H1 (cell line): ENCODE results near the gene GAPDH. TPM values are rescaled to one million over a fixed set of nuclear protein-coding genes. Genes with fewer than 3 reads are reported as not detected.
A peak's percentile ranks its signal among the peaks of the same experiment; 100 is the strongest.

Experiments used
- CTCF ChIA-PET: fragments of 300-600 bp; sonication (Branson Sonifier 250); formaldehyde crosslinking; loops from one replicate; lab custom pipeline; 2021; ENCODE audit not compliant: partially characterized antibody; lab: Charles Lee
- POLR2A ChIA-PET: fragments of 300-600 bp; sonication (Branson Sonifier 250); formaldehyde crosslinking; loops from one replicate; lab custom pipeline; 2021; ENCODE audit warnings: inconsistent platforms; ENCODE audit not compliant: partially characterized antibody; lab: Charles Lee
- DNase-seq, 2 experiments: peaks; one replicate each; pipeline versions ENCODE4 v3.0.0 to v3.0.0-alpha.2; 2010 to 2022; ENCODE audit warnings: low spot score in 2 of 2, low read depth in 1 of 2, mixed read lengths in 1 of 2
- FAIRE-seq: peaks from 2 replicates; lab custom pipeline; 2011; peaks lifted over from hg19 to GRCh38; lab: Jason Lieb, UNC
- H2AFZ ChIP-seq: 2 replicates; pipeline ENCODE4 v1.8.1; 2012; ENCODE audit warnings: low read length, inconsistent platforms
- H2AK5ac ChIP-seq: 2 replicates; pipeline ENCODE4 v1.6.1; 2013; ENCODE audit warnings: low read depth, low read length
- H2BK120ac ChIP-seq: replicated peaks from 2 replicates; pipeline ENCODE3; 2013; ENCODE audit warnings: low read depth, low read length, inconsistent platforms
- H2BK12ac ChIP-seq: 2 replicates; pipeline ENCODE4 v1.6.1; 2013; ENCODE audit warnings: low read depth, low read length
- H2BK15ac ChIP-seq: 2 replicates; pipeline ENCODE4 v1.6.1; 2013; ENCODE audit warnings: low read length
- H2BK20ac ChIP-seq: 2 replicates; pipeline ENCODE4 v1.6.1; 2013; ENCODE audit warnings: low read length
- H2BK5ac ChIP-seq: 2 replicates; pipeline ENCODE4 v1.6.1; 2013; ENCODE audit warnings: low read depth, low read length
- H3K14ac ChIP-seq: 2 replicates; pipeline ENCODE4 v1.6.1; 2013; ENCODE audit warnings: inconsistent platforms; ENCODE audit not compliant: insufficient read length
- H3K18ac ChIP-seq: 2 replicates; pipeline ENCODE4 v1.6.1; 2013; ENCODE audit warnings: low read length; ENCODE audit errors: extremely low read depth
- H3K23ac ChIP-seq: 2 replicates; pipeline ENCODE4 v1.6.1; 2013; ENCODE audit warnings: inconsistent platforms; ENCODE audit not compliant: insufficient read length
- H3K23me2 ChIP-seq: 2 replicates; pipeline ENCODE4 v1.6.1; 2013; ENCODE audit warnings: low read depth, low read length
- H3K27ac ChIP-seq: 2 replicates; pipeline ENCODE4 v1.6.1; 2011; ENCODE audit warnings: low read depth, low read length, inconsistent platforms
- H3K27me3 ChIP-seq, 4 experiments: replicated peaks in 1 of 4; 1 replicate in 1 of 4; 2 replicates in 3 of 4; pipeline versions ENCODE4 v1.6.1 to v1.8.1; 2011 to 2013; ENCODE audit warnings: low read length in 3 of 4, mild to moderate bottlenecking in 3 of 4, inconsistent platforms in 2 of 4, mixed read lengths in 2 of 4, moderate library complexity in 1 of 4; ENCODE audit not compliant: control insufficient read depth in 3 of 4, insufficient read depth in 3 of 4; ENCODE audit errors: extremely low read depth in 1 of 4
- H3K36me3 ChIP-seq, 4 experiments: 2 replicates each; pipeline versions ENCODE4 v1.6.1 to v1.8.1; 2011 to 2013; ENCODE audit warnings: mild to moderate bottlenecking in 4 of 4, low read length in 3 of 4, moderate library complexity in 2 of 4, control low read depth in 1 of 4, inconsistent platforms in 1 of 4; ENCODE audit not compliant: insufficient read depth in 4 of 4, control insufficient read depth in 2 of 4
- H3K4ac ChIP-seq: replicated peaks from 2 replicates; pipeline ENCODE3; 2013; ENCODE audit warnings: low read length, low read depth, mixed read lengths, inconsistent platforms; ENCODE audit not compliant: insufficient read length
- H3K4me1 ChIP-seq, 4 experiments: replicated peaks in 1 of 4; 1 replicate in 1 of 4; 2 replicates in 3 of 4; pipeline versions ENCODE4 v1.6.1 to v1.8.1; 2011 to 2013; ENCODE audit warnings: low read length in 3 of 4, inconsistent platforms in 2 of 4, mixed read lengths in 1 of 4; ENCODE audit not compliant: insufficient read depth in 4 of 4, control insufficient read depth in 3 of 4
- H3K4me2 ChIP-seq, 2 experiments: 2 replicates each; pipeline versions ENCODE4 v1.6.1 to v1.8.1; 2011 to 2013; ENCODE audit warnings: low read depth in 2 of 2, low read length in 2 of 2, control low read depth in 1 of 2, inconsistent platforms in 1 of 2, mild to moderate bottlenecking in 1 of 2; ENCODE audit not compliant: insufficient read depth in 1 of 2
- H3K4me3 ChIP-seq, 4 experiments: fragments of 200-600, 300-600 bp in 1 of 4; sonication (generic), shearing (Covaris generic), sonication (Bioruptor Twin) in 1 of 4; 2 replicates each; pipeline versions ENCODE4 v1.5.1 to v1.8.1; 2011 to 2016; ENCODE audit warnings: low read length in 4 of 4, low read depth in 3 of 4, control low read depth in 2 of 4, inconsistent platforms in 2 of 4, mild to moderate bottlenecking in 2 of 4, mixed read lengths in 1 of 4, moderate library complexity in 1 of 4; ENCODE audit not compliant: insufficient read depth in 2 of 4; ENCODE audit errors: extremely low read depth in 1 of 4
- H3K56ac ChIP-seq: replicated peaks from 2 replicates; pipeline ENCODE3; 2013; ENCODE audit warnings: low read depth, mild to moderate bottlenecking, mixed read lengths, low read length, inconsistent platforms; ENCODE audit not compliant: insufficient read length
- H3K79me1 ChIP-seq: 2 replicates; pipeline ENCODE4 v1.6.1; 2013; ENCODE audit warnings: low read depth, low read length, control low read depth
- H3K79me2 ChIP-seq, 2 experiments: 2 replicates each; pipeline versions ENCODE4 v1.6.1 to v1.8.1; 2012 to 2013; ENCODE audit warnings: low read length in 2 of 2, mild to moderate bottlenecking in 2 of 2, inconsistent platforms in 1 of 2; ENCODE audit not compliant: insufficient read depth in 2 of 2, control insufficient read depth in 1 of 2
- H3K9ac ChIP-seq, 4 experiments: replicated peaks in 1 of 4; 1 replicate in 1 of 4; 2 replicates in 3 of 4; pipeline versions ENCODE4 v1.6.1 to v1.8.1; 2011 to 2013; ENCODE audit warnings: low read depth in 3 of 4, low read length in 3 of 4, control low read depth in 2 of 4, mild to moderate bottlenecking in 2 of 4, moderate library complexity in 2 of 4, inconsistent platforms in 1 of 4; ENCODE audit errors: extremely low read depth in 1 of 4
- H3K9me3 ChIP-seq, 2 experiments: 2 replicates each; pipeline versions ENCODE4 v1.6.1 to v1.8.1; 2012 to 2013; ENCODE audit warnings: mild to moderate bottlenecking in 2 of 2, moderate library complexity in 2 of 2, control low read depth in 1 of 2, inconsistent platforms in 1 of 2, low read depth in 1 of 2, low read length in 1 of 2, mixed read lengths in 1 of 2; ENCODE audit not compliant: insufficient read depth in 2 of 2
- H4K20me1 ChIP-seq, 2 experiments: replicated peaks in 1 of 2; 2 replicates each; pipeline versions ENCODE3 to v1.8.1; 2011 to 2013; ENCODE audit warnings: inconsistent platforms in 2 of 2, low read length in 2 of 2, mild to moderate bottlenecking in 1 of 2; ENCODE audit not compliant: insufficient read depth in 2 of 2, control insufficient read depth in 1 of 2
- H4K5ac ChIP-seq: 2 replicates; pipeline ENCODE4 v1.6.1; 2013; ENCODE audit warnings: low read length, low read depth, mixed read lengths, inconsistent platforms; ENCODE audit not compliant: insufficient read length
- H4K8ac ChIP-seq: 2 replicates; pipeline ENCODE4 v1.8.0; 2013; ENCODE audit warnings: mild to moderate bottlenecking, moderate library complexity, low read length, inconsistent platforms; ENCODE audit not compliant: insufficient read depth; ENCODE audit errors: extremely low read depth
- H4K91ac ChIP-seq: replicated peaks from 2 replicates; pipeline ENCODE3; 2013; ENCODE audit warnings: low read length, mixed read lengths, inconsistent platforms; ENCODE audit not compliant: insufficient read length
- ATF3 ChIP-seq: IDR thresholded peaks from 2 replicates; pipeline ENCODE4 v1.6.1; 2011; ENCODE audit warnings: low read depth, mild to moderate bottlenecking, low read length; ENCODE audit not compliant: insufficient read depth
- CBX8 ChIP-seq: fragments of 300-800, 300-1000 bp; sonication (generic); IDR thresholded peaks from 2 replicates; pipeline ENCODE4 v1.7.1; 2016; ENCODE audit warnings: low read depth, low read length, borderline replicate concordance
- E2F6 ChIP-seq: IDR thresholded peaks from 2 replicates; pipeline ENCODE4 v1.6.1; 2012; ENCODE audit warnings: inconsistent platforms
- GABPA ChIP-seq: IDR thresholded peaks from 2 replicates; pipeline ENCODE4 v1.6.1; 2011; ENCODE audit warnings: mild to moderate bottlenecking, low read length, moderate library complexity, borderline replicate concordance; ENCODE audit not compliant: insufficient read depth
- JUN ChIP-seq: IDR thresholded peaks from 2 replicates; pipeline ENCODE4 v1.6.1; 2011; ENCODE audit warnings: low read depth, mild to moderate bottlenecking, improper control_type of control experiment, low read length
- NANOG ChIP-seq: IDR thresholded peaks from 2 replicates; pipeline ENCODE4 v1.6.1; 2011; ENCODE audit warnings: low read length, low read depth, mild to moderate bottlenecking, inconsistent platforms; ENCODE audit not compliant: insufficient read depth, poor library complexity, severe bottlenecking
- SIN3A ChIP-seq, 2 experiments: IDR thresholded peaks in 1 of 2; conservative IDR thresholded peaks in 1 of 2; 2 replicates each; pipeline ENCODE4 v1.6.1; 2011 to 2012; ENCODE audit warnings: low read length in 2 of 2, improper control_type of control experiment in 1 of 2, low read depth in 1 of 2, mild to moderate bottlenecking in 1 of 2
- SIRT6 ChIP-seq: IDR thresholded peaks from one replicate; pipeline ENCODE4 v1.7.1; 2012; ENCODE audit warnings: low read length, inconsistent platforms
- SRF ChIP-seq: IDR thresholded peaks from 2 replicates; pipeline ENCODE4 v1.6.1; 2011; ENCODE audit warnings: mild to moderate bottlenecking, low read depth, low read length, moderate library complexity
- WGBS, 2 experiments: shearing (Covaris generic) in 1 of 2; methylation state at CpG; one replicate each; pipeline versions ENCODE4 v1.1.6 to v1.1.7; 2013 to 2015; ENCODE audit warnings: low lambda C conversion rate in 2 of 2, mixed read lengths in 2 of 2, inconsistent platforms in 1 of 2, low coverage in 1 of 2, missing lambda C conversion rate in 1 of 2; ENCODE audit not compliant: insufficient replicate concordance in 2 of 2, insufficient coverage in 1 of 2, insufficient read length in 1 of 2; ENCODE audit errors: extremely low coverage in 1 of 2, missing lambda C conversion rate in 1 of 2; 5-methylcytosine and 5-hydroxymethylcytosine counted together
- polyA plus RNA-seq, 7 experiments: library from polyadenylated mRNA; depleted of rRNA in 3 of 7; stranded (reverse) in 5 of 7; unstranded in 2 of 7; fragments of >200 nt in 5 of 7; fragments of 200-250 nt in 2 of 7; gene quantifications; 1 replicate in 5 of 7; 2 replicates in 1 of 7; 4 replicates in 1 of 7; pipeline versions ENCODE4 v1.2.1 to v1.2.3, GENCODE V29; 2011 to 2013; ENCODE audit warnings: missing spikeins in 2 of 7, mixed read lengths in 2 of 7
- total RNA-seq: library from RNA; stranded (reverse); fragmentation: NEBNext Ultra II Directional; extraction: Animal tissue kit (Norgen Biotek cat#: 25700); gene quantifications from 2 replicates; pipeline ENCODE4 v1.2.1, GENCODE V29; 2021

The GAPDH gene
- total and polyA plus RNA-seq, 2 of the 8 experiments (the other 6 are each of a cell fraction or from before 2014, with no cell fraction given), result 5,175 to 15,878 TPM

- ChIA-PET CTCF (interaction anchor here (0.7 to 3.0 kb wide), 9 partner anchors 11 to 155 kb away, joined by 3 to 15 read pairs (median 3); partner anchors contain the start of gene VAMP1), POLR2A (interaction anchor here (0.7 to 3.9 kb wide), 27 partner anchors 8 to 480 kb away, joined by 3 to 39 read pairs (median 4); partner anchors contain the start of genes CDCA3, GAPDH, SPSB2 and VAMP1)
- peaks cover 4% of the 10 kb centered on the region in 2 experiments for H4K20me1 ChIP-seq
- H2AFZ ChIP-seq, result peak within 1 kb of the TSS; percentile 71; the same call in 1 of the 2 replicates
- peak; percentile 86 to 91 for DNase-seq
- H2BK20ac ChIP-seq, result no peak within 1 kb of the TSS
- H4K5ac ChIP-seq, result peak within 1 kb of the TSS; percentile 82
- H3K4me3 ChIP-seq, result peak within 1 kb of the TSS; percentile 84 to 98 (median 90)
- H3K56ac ChIP-seq, result peak within 1 kb of the TSS; percentile 82
- no peak for FAIRE-seq
- H3K9ac ChIP-seq, result peak within 1 kb of the TSS; percentile 55 to 97 (median 82)
- H3K27ac ChIP-seq, result peak within 1 kb of the TSS; percentile 81
- peaks cover 0 to 6% (median 4%) of the 10 kb centered on the region in 4 experiments; a peak in 4 of 7 replicates for H3K4me1 ChIP-seq
- peaks cover 3% of the 10 kb centered on the region for H3K79me1 ChIP-seq
- peak within 1 kb of the TSS; percentile 24; the same call in 1 of the 2 replicates for H2BK15ac ChIP-seq
- H3K4me2 ChIP-seq, result peak within 1 kb of the TSS; percentile 88 to 95
- no peaks in the 10 kb centered on the region for H3K9me3 ChIP-seq
- peak within 1 kb of the TSS; percentile 99 for H2BK12ac ChIP-seq
- H3K4ac ChIP-seq, result peak within 1 kb of the TSS; percentile 73
- H2BK5ac ChIP-seq, result peak within 1 kb of the TSS; percentile 99
- peak within 1 kb of the TSS; percentile 48 for H4K91ac ChIP-seq
- peaks cover 0 to 38% of the 10 kb centered on the region in 2 experiments; a peak in 3 of 4 replicates for H3K79me2 ChIP-seq
- H3K23me2 ChIP-seq, result peaks cover 7% of the 10 kb centered on the region
- H3K27me3 ChIP-seq, result no peaks in the 10 kb centered on the region
- H3K36me3 ChIP-seq, result peaks cover 5 to 33% (median 17%) of the 10 kb centered on the region in 4 experiments; a peak in 7 of 8 replicates
- H2AK5ac ChIP-seq, result no peak within 1 kb of the TSS
- H4K8ac ChIP-seq, result peak within 1 kb of the TSS; percentile 39; the same call in 1 of the 2 replicates
- 2% methylated on average over 43 of the region's 49 CpGs; no CpG with 5 or more reads in 1 of the 2 experiments for WGBS, 2 experiments
- no peak within 1 kb of the TSS for H3K23ac ChIP-seq
- H3K14ac ChIP-seq, result no peak within 1 kb of the TSS
- peak within 1 kb of the TSS; percentile 76 for H3K18ac ChIP-seq
- H2BK120ac ChIP-seq, result peak within 1 kb of the TSS; percentile 50
- TF ChIP-seq SIRT6 (no peak), SIN3A (conservative IDR thresholded peaks at IDR 0.05 in 1 of 2, IDR thresholded peaks at IDR 0.05 in 1 of 2; ENCODE audit: low read depth in 1 of 2, low read length in 2 of 2) (peak; percentile 87; a peak in 2 of 4 replicates), JUN (no peak), SRF (no peak), ATF3 (no peak), E2F6 (peak; percentile 30; the same call in 1 of the 2 replicates), GABPA (no peak), NANOG (no peak), CBX8 (no peak)
Measured at GRCh38 chr12:6493497-6494257, 40.6 kb upstream of the GAPDH start, which contains the start of gene NCAPD2. TSS of gene NCAPD2 (plus strand) at chr12:6494102. CDS start at chr12:6495099, 997 bp downstream.
